ENCODE data around the gene IGFN1. TPM values are rescaled to one million over a fixed set of nuclear protein-coding genes. Genes with fewer than 3 reads are reported as not detected.

Gene IGFN1
- total RNA-seq, 2 donors from 2014 or later, result 0.12 to 0.16 TPM

DNA sequence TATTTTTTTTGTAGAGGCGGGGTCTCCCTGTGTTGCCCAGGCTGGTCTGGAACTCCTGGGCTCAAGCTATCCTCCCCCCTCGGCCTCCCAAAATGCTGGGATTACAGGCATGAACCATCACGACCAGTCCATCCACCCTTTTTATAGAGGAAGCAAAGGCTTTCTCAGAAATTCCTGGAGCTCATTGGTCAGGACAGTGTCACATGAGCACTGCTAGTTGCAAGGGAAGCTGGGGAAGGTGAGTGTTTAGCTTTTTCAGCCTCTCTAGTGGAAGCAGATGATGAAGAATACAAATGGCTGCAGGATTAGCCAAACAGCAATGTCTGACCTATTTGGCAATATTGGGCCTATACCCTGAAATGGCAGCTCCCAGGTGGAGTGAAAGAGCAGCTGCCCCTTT, 8.0 kb downstream of the IGFN1 start:
- H3K4me3 ChIP-seq, result no peak overlapping the region
- H3K36me3 ChIP-seq, result no peaks in the 10 kb centered on the region
- no peak overlapping the region for H3K27ac ChIP-seq
- intact Hi-C loops (cut with DNase I), result no loop called here
- no peaks in the 10 kb centered on the region for H3K9me3 ChIP-seq
- H3K27me3 ChIP-seq, result no peaks in the 10 kb centered on the region
- no peak for DNase-seq
- TF ChIP-seq, protein P1, sequence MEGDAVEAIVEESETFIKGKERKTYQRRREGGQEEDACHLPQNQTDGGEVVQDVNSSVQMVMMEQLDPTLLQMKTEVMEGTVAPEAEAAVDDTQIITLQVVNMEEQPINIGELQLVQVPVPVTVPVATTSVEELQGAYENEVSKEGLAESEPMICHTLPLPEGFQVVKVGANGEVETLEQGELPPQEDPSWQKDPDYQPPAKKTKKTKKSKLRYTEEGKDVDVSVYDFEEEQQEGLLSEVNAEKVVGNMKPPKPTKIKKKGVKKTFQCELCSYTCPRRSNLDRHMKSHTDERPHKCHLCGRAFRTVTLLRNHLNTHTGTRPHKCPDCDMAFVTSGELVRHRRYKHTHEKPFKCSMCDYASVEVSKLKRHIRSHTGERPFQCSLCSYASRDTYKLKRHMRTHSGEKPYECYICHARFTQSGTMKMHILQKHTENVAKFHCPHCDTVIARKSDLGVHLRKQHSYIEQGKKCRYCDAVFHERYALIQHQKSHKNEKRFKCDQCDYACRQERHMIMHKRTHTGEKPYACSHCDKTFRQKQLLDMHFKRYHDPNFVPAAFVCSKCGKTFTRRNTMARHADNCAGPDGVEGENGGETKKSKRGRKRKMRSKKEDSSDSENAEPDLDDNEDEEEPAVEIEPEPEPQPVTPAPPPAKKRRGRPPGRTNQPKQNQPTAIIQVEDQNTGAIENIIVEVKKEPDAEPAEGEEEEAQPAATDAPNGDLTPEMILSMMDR (IDR thresholded peaks at IDR 0.05), result no peak
- no peaks in the 10 kb centered on the region for H3K4me1 ChIP-seq
- H3K9ac ChIP-seq (ENCODE audit: low read depth in 2 of 2, low read length in 2 of 2), result no peak overlapping the region

DNA sequence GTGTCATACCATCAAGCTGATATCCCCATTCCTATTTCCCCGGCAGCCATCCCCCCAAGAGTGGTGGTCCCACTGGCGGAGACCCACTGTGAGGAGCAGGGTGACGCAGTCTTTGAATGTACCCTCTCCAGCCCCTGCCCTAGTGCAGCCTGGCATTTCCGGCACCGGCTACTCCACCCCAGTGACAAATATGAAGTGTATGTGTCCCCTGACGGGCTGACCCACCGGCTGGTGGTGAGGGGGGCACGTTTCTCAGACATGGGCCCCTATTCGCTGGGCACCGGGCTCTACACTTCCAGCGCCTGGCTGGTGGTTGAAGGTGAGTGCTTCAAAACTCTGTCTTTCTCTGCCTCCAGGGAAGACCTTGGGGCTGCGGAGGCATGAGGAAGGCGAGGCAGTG, 14.4 kb downstream of the IGFN1 start:
- TF ChIP-seq, protein P1 (IDR thresholded peaks at IDR 0.05), result no peak
- Histone ChIP-seq H3K36me3 (no peaks in the 10 kb centered on the region), H3K9ac (ENCODE audit: low read depth in 2 of 2, low read length in 2 of 2) (no peak overlapping the region), H3K4me1 (no peaks in the 10 kb centered on the region), H3K9me3 (no peaks in the 10 kb centered on the region), H3K27ac (no peak overlapping the region), H3K27me3 (no peaks in the 10 kb centered on the region), H3K4me3 (no peak overlapping the region)
- intact Hi-C loops (cut with DNase I), result no loop called here
- no peak for DNase-seq

DNA sequence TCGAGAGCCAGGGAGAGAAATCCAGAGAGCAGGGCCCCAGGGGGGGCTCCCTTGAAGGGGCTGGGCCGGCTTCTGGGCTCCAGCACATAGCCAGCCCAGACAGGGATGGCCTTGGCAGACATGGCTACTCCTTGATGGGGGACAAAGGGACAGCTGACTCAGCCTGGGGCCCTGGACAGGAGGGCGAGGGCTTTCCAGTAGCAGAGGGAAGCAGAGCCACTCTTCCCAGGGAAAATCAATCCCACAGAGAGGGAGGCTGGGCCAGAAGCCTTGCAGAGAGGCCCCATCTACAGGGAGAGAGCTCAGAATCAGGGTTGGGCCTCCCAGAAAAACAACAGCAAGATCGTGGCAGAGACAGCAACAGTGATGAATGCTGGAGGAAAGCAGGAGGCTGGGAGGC, 15.6 kb downstream of the IGFN1 start:
- DNase-seq, result no peak
- intact Hi-C loops (cut with DNase I), result no loop called here

DNA sequence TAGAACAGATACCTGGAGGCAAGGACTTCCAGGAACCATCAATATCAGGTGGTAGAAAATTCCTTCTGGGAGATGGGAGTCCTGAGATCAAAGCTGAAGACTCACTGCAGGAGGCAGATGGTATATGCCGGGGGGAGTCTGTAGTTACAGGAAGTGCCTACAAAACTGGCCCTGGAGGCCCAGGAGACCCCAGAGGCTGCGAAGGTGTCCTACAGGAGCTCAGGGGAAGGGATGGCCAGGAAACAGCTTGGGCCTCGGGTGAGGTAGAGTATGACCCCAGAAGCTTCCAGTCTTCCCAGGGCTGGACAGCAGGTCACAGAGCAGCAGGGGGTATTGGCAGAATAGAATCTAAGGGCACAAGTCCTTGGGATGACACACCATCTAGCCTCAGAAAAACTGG, 16.4 kb downstream of the IGFN1 start:
- H3K27me3 ChIP-seq, result no peaks in the 10 kb centered on the region
- H3K4me3 ChIP-seq, result no peak overlapping the region
- no peak for DNase-seq
- no peak overlapping the region for H3K9ac ChIP-seq (ENCODE audit: low read depth in 2 of 2, low read length in 2 of 2)
- no peaks in the 10 kb centered on the region for H3K36me3 ChIP-seq
- H3K9me3 ChIP-seq, result no peaks in the 10 kb centered on the region
- H3K4me1 ChIP-seq, result no peaks in the 10 kb centered on the region
- H3K27ac ChIP-seq, result no peak overlapping the region
- intact Hi-C loops (cut with DNase I), result no loop called here
- TF ChIP-seq, protein P1 (IDR thresholded peaks at IDR 0.05), result no peak

More for the DNA sequence above, 15.6 kb downstream of the IGFN1 start:
- TF ChIP-seq, protein P1 (IDR thresholded peaks at IDR 0.05), result no peak
- Histone ChIP-seq H3K9ac (ENCODE audit: low read depth in 2 of 2, low read length in 2 of 2) (no peak overlapping the region), H3K4me1 (no peaks in the 10 kb centered on the region), H3K9me3 (no peaks in the 10 kb centered on the region), H3K36me3 (no peaks in the 10 kb centered on the region), H3K27me3 (no peaks in the 10 kb centered on the region), H3K4me3 (no peak overlapping the region), H3K27ac (no peak overlapping the region)

DNA sequence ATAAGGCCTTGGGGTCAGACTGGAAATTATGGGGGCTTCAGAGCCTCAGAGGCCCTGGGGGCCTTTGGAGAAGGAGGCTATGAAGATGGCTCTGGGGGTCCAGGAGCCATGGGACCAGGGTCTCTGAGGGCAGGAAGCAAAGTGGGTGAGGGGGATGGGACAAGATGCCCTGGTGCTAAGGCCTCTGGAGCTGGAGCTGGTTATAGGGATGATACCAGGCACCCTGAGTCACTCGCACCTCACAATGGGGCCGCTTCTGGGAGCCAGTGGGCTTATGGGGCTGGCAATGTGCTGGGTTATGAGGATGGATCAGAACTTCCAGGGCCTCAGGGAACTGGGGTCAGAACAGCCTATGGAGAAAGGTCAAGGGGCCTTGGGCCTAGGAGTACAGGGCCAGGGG, 17.6 kb downstream of the IGFN1 start:
- intact Hi-C loops (cut with DNase I), result no loop called here
- no peak overlapping the region for H3K4me3 ChIP-seq
- H3K36me3 ChIP-seq, result no peaks in the 10 kb centered on the region
- no peaks in the 10 kb centered on the region for H3K27me3 ChIP-seq
- H3K9ac ChIP-seq (ENCODE audit: low read depth in 2 of 2, low read length in 2 of 2), result no peak overlapping the region
- no peaks in the 10 kb centered on the region for H3K4me1 ChIP-seq
- DNase-seq, result no peak
- TF ChIP-seq, protein P1 (IDR thresholded peaks at IDR 0.05), result no peak
- no peak overlapping the region for H3K27ac ChIP-seq
- H3K9me3 ChIP-seq, result no peaks in the 10 kb centered on the region

DNA sequence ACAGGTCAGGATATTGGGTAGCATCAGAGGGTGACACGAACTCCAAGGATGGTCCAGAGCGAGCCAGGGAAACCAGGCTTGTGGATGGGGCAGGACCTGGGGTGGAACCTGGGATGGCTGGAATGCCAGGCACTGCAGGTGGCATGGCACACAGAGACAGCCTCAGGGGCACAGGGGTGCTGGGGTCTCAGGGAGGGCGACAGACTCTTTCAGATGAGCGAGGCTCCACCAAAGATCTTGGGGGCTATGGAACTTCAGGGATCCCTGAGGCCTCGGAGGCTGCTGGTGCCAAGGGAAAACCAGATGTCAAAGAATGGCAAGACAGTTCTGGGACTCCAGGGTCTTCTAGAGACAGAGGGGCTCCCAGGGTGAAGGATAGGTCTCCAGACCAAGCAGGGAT, 21.4 kb downstream of the IGFN1 start:
- no peak for DNase-seq

More for the DNA sequence above, 21.4 kb downstream of the IGFN1 start:
- no peaks in the 10 kb centered on the region for H3K9me3 ChIP-seq
- H3K9ac ChIP-seq (ENCODE audit: low read depth in 2 of 2, low read length in 2 of 2), result no peak overlapping the region
- TF ChIP-seq, protein P1 (IDR thresholded peaks at IDR 0.05), result no peak
- intact Hi-C loops (cut with DNase I), result no loop called here
- H3K36me3 ChIP-seq, result no peaks in the 10 kb centered on the region
- H3K27me3 ChIP-seq, result no peaks in the 10 kb centered on the region
- H3K4me1 ChIP-seq, result no peaks in the 10 kb centered on the region
- no peak overlapping the region for H3K4me3 ChIP-seq
- no peak overlapping the region for H3K27ac ChIP-seq
